CD14-positive monocyte (primary cell): ENCODE results near the gene EXOC1. TPM values are rescaled to one million over a fixed set of nuclear protein-coding genes. Genes with fewer than 3 reads are reported as not detected.

Source experiments
- DNase-seq, 3 donors: peaks; one replicate each; pipeline ENCODE4 v3.0.0-alpha.2; 2011 to 2022
- H2AFZ ChIP-seq: 2 replicates; pipeline ENCODE4 v1.6.0; 2012; ENCODE audit warnings: mild to moderate bottlenecking, low read depth, low read length, inconsistent platforms; ENCODE audit not compliant: insufficient read depth, poor library complexity, severe bottlenecking
- H3K27ac ChIP-seq, 2 donors: 1 replicate in 1 of 2; 2 replicates in 1 of 2; pipeline ENCODE4 v1.5.1; 2012 to 2013; ENCODE audit warnings: low read length in 2 of 2, control low read depth in 1 of 2, inconsistent platforms in 1 of 2, low read depth in 1 of 2, mild to moderate bottlenecking in 1 of 2
- H3K27me3 ChIP-seq, 2 donors: one replicate each; pipeline versions ENCODE4 v1.6.0 to v1.6.1; 2011 to 2013; ENCODE audit warnings: low read length in 2 of 2; ENCODE audit not compliant: control insufficient read depth in 2 of 2, insufficient read depth in 2 of 2
- H3K36me3 ChIP-seq, 2 donors: replicated peaks in 1 of 2; 1 replicate in 1 of 2; 2 replicates in 1 of 2; pipeline versions ENCODE4 v1.5.1 to v1.6.1; 2012 to 2013; ENCODE audit warnings: low read length in 2 of 2, control low read depth in 1 of 2, inconsistent platforms in 1 of 2, mild to moderate bottlenecking in 1 of 2; ENCODE audit not compliant: insufficient read depth in 2 of 2, control insufficient read depth in 1 of 2
- H3K4me1 ChIP-seq, 2 donors: 1 replicate in 1 of 2; 2 replicates in 1 of 2; pipeline versions ENCODE4 v1.5.1 to v1.6.1; 2012 to 2013; ENCODE audit warnings: low read length in 2 of 2, control low read depth in 1 of 2, inconsistent platforms in 1 of 2, mild to moderate bottlenecking in 1 of 2, moderate library complexity in 1 of 2; ENCODE audit not compliant: insufficient read depth in 2 of 2, control insufficient read depth in 1 of 2
- H3K4me2 ChIP-seq: replicated peaks from 2 replicates; pipeline ENCODE3; 2012; ENCODE audit warnings: low read length, moderate library complexity, mild to moderate bottlenecking; ENCODE audit not compliant: poor library complexity, severe bottlenecking; ENCODE audit errors: extremely low read depth
- H3K4me3 ChIP-seq, 3 experiments: fragments of 200-600 bp in 1 of 3; sonication (generic) in 1 of 3; replicated peaks in 1 of 3; 1 replicate in 2 of 3; 2 replicates in 1 of 3; pipeline ENCODE4 v1.5.1; 2011 to 2013; ENCODE audit warnings: low read length in 3 of 3, mild to moderate bottlenecking in 3 of 3, control low read depth in 2 of 3, low read depth in 2 of 3, inconsistent platforms in 1 of 3, moderate library complexity in 1 of 3
- H3K79me2 ChIP-seq: 2 replicates; pipeline ENCODE4 v1.6.0; 2012; ENCODE audit warnings: mild to moderate bottlenecking, control low read depth, inconsistent platforms, low read length, moderate library complexity; ENCODE audit not compliant: insufficient read depth
- H3K9ac ChIP-seq: 2 replicates; pipeline ENCODE4 v1.6.0; 2017; ENCODE audit warnings: low read length, mild to moderate bottlenecking; ENCODE audit not compliant: insufficient read depth, poor library complexity, severe bottlenecking
- H3K9me3 ChIP-seq, 2 donors: replicated peaks in 1 of 2; 1 replicate in 1 of 2; 2 replicates in 1 of 2; pipeline versions ENCODE4 v1.5.1 to v1.6.1; 2012 to 2013; ENCODE audit warnings: low read length in 2 of 2, control low read depth in 1 of 2; ENCODE audit not compliant: control insufficient read depth in 1 of 2, insufficient read depth in 1 of 2
- H4K20me1 ChIP-seq: 2 replicates; pipeline ENCODE4 v1.6.0; 2012; ENCODE audit warnings: mild to moderate bottlenecking, low read length, control low read depth, moderate library complexity; ENCODE audit not compliant: insufficient read depth
- H3K27ac Mint-ChIP-seq, 7 donors: one replicate each; pipeline ENCODE4 v1.8.0; 2020; ENCODE audit warnings: mild to moderate bottlenecking in 7 of 7, mixed read lengths in 7 of 7, moderate library complexity in 6 of 7, inconsistent platforms in 2 of 7
- H3K27me3 Mint-ChIP-seq, 3 donors: one replicate each; pipeline ENCODE4 v1.8.0; 2021 to 2022; ENCODE audit warnings: low read depth in 3 of 3, mild to moderate bottlenecking in 3 of 3, mixed read lengths in 3 of 3, moderate library complexity in 3 of 3, inconsistent platforms in 1 of 3
- H3K36me3 Mint-ChIP-seq, 2 donors: one replicate each; pipeline ENCODE4 v1.8.0; 2020; ENCODE audit warnings: mixed read lengths in 2 of 2, inconsistent platforms in 1 of 2, mild to moderate bottlenecking in 1 of 2
- H3K4me1 Mint-ChIP-seq: one replicate; pipeline ENCODE4 v1.8.0; 2020; ENCODE audit warnings: mild to moderate bottlenecking, mixed read lengths
- H3K4me3 Mint-ChIP-seq, 2 donors: one replicate each; pipeline ENCODE4 v1.8.0; 2020; ENCODE audit warnings: mild to moderate bottlenecking in 2 of 2, mixed read lengths in 2 of 2, moderate library complexity in 1 of 2
- H3K9me3 Mint-ChIP-seq, 7 donors: one replicate each; pipeline ENCODE4 v1.8.0; 2020 to 2022; ENCODE audit warnings: mixed read lengths in 7 of 7, mild to moderate bottlenecking in 6 of 7, moderate library complexity in 6 of 7, inconsistent platforms in 2 of 7
- CTCF ChIP-seq: fragments of 200-600 bp; IDR thresholded peaks from one replicate; pipeline ENCODE4 v1.8.0; 2022; ENCODE audit warnings: antibody characterized with exemption, mild to moderate bottlenecking
- WGBS: methylation state at CpG from one replicate; pipeline ENCODE4 v1.1.5; 2013; ENCODE audit warnings: missing lambda C conversion rate; ENCODE audit not compliant: insufficient coverage; 5-methylcytosine and 5-hydroxymethylcytosine counted together
- intact Hi-C, 2 donors: fragments of 100-400 bp; cut with micrococcal nuclease; formaldehyde crosslinking; loops; one replicate each; pipeline versions ENCODE4 v1.15.0 to v1.15.1; 2023
- polyA plus RNA-seq, 3 donors: library from polyadenylated mRNA; depleted of rRNA in 1 of 3; unstranded in 2 of 3; stranded (reverse) in 1 of 3; fragments of 300-500 nt in 2 of 3; fragments of >200 nt in 1 of 3; fragmentation: Illumina TruSeq in 2 of 3; gene quantifications; 1 replicate in 2 of 3; 2 replicates in 1 of 3; pipeline ENCODE4 v1.2.3, GENCODE V29; 2012 to 2021

Gene EXOC1
- polyA plus RNA-seq, 3 donors: 13.7 to 22.9 (median 21.2) TPM

GRCh38 chr4:55830048-55830447 lies 23.4 kb upstream of the EXOC1 start:
- WGBS: no CpG with 5 or more reads among the region's 3 CpGs
- Histone ChIP-seq H3K36me3 (no peaks in the 10 kb centered on the region), H2AFZ (no peak overlapping the region), H3K79me2 (no peaks in the 10 kb centered on the region), H3K9ac (no peak overlapping the region), H3K4me2 (no peak overlapping the region), H3K4me1 (no peaks in the 10 kb centered on the region), H4K20me1 (no peaks in the 10 kb centered on the region), H3K4me3 (no peak overlapping the region), H3K27me3 (no peaks in the 10 kb centered on the region), H3K27ac (no peak overlapping the region), H3K9me3 (no peaks in the 10 kb centered on the region)
- Mint-ChIP-seq H3K36me3 (no peaks in the 10 kb centered on the region), H3K9me3 (peaks cover 0 to 2% (median 0%) of the 10 kb centered on the region in 7 donors), H3K4me1 (no peaks in the 10 kb centered on the region), H3K27ac (no peak overlapping the region), H3K4me3 (no peak overlapping the region), H3K27me3 (peaks cover 0 to 8% (median 2%) of the 10 kb centered on the region in 3 donors)
- intact Hi-C loops: no loop called here
- DNase-seq: no peak
- no peak for TF ChIP-seq CTCF

- Histone ChIP-seq H3K4me1 (no peaks in the 10 kb centered on the region), H3K4me2 (no peak overlapping the region), H3K9me3 (no peaks in the 10 kb centered on the region), H3K4me3 (no peak overlapping the region), H3K27ac (no peak overlapping the region), H3K79me2 (no peaks in the 10 kb centered on the region), H4K20me1 (no peaks in the 10 kb centered on the region), H3K27me3 (no peaks in the 10 kb centered on the region), H3K36me3 (no peaks in the 10 kb centered on the region), H2AFZ (no peak overlapping the region), H3K9ac (no peak overlapping the region)
- Mint-ChIP-seq H3K27ac (no peak overlapping the region), H3K27me3 (peaks cover 0 to 8% (median 2%) of the 10 kb centered on the region in 3 donors), H3K9me3 (peaks cover 0 to 1% (median 0%) of the 10 kb centered on the region in 7 donors), H3K36me3 (no peaks in the 10 kb centered on the region), H3K4me1 (no peaks in the 10 kb centered on the region), H3K4me3 (no peak overlapping the region)
- intact Hi-C loops: no loop called here
- 22% methylated on average over 1 of the region's 4 CpGs for WGBS
- DNase-seq: no peak
- no peak for TF ChIP-seq CTCF
Observed at GRCh38 chr4:55830716-55831115, 22.7 kb upstream of the EXOC1 start.
